Measurements from ENCODE around the gene PTPRR.

- no peak for TF ChIP-seq OVOL2 (CRISPR knock-in tag; IDR thresholded peaks at IDR 0.05; ENCODE audit: borderline replicate concordance)
- TF ChIP-seq, protein P1, sequence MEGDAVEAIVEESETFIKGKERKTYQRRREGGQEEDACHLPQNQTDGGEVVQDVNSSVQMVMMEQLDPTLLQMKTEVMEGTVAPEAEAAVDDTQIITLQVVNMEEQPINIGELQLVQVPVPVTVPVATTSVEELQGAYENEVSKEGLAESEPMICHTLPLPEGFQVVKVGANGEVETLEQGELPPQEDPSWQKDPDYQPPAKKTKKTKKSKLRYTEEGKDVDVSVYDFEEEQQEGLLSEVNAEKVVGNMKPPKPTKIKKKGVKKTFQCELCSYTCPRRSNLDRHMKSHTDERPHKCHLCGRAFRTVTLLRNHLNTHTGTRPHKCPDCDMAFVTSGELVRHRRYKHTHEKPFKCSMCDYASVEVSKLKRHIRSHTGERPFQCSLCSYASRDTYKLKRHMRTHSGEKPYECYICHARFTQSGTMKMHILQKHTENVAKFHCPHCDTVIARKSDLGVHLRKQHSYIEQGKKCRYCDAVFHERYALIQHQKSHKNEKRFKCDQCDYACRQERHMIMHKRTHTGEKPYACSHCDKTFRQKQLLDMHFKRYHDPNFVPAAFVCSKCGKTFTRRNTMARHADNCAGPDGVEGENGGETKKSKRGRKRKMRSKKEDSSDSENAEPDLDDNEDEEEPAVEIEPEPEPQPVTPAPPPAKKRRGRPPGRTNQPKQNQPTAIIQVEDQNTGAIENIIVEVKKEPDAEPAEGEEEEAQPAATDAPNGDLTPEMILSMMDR (IDR thresholded peaks at IDR 0.05): peak; percentile 66
These were observed 187.2 kb downstream of the PTPRR start for GRCh38 chr12:70733385-70733784.

Data from WTC11 (cell line).